ENCODE data around the gene ZNF146.

ZNF146 gene

DNA sequence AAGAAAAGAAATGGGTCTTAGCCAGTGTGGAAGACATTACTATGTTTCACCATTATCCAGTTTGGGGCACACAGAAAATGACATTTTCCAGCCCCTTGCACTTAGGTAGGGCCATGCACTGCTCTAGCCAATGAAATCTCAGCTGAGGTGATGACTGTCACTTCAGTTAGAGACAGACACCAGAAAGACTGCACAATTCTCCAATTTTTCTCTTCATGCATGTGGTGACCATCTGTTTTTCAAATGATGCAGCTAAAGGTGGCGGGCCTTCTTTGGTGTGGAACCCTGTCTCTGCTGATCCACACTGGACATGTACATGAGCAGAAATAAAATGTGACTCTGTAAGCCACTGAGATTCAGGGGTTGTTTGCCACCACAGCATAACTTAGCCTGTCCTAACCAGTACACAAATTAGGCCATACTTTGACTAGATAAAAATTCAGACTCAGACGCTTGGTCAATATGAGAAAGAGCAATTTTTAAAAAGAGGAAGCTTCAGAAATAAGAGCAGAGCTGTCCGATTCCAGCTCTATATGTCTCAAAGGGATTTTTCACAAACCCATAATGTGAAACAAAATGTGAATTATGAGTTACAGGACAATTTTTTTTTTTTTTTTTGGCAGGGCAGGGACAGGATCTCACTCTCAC, 7.2 kb upstream of the ZNF146 start:
- TF ChIP-seq ELF4 (IDR thresholded peaks at IDR 0.05) (no peak), BHLHE40 (IDR thresholded peaks at IDR 0.05; ENCODE audit: borderline replicate concordance) (no peak), ZNF384 (IDR thresholded peaks at IDR 0.05) (no peak), HDGF (IDR thresholded peaks at IDR 0.05; ENCODE audit: borderline replicate concordance) (no peak), SUZ12 (IDR thresholded peaks at IDR 0.05) (no peak)
- CTCF ChIA-PET, result interaction anchor here (0.6 to 1.0 kb wide), 3 partner anchors 18 to 1037 kb away, joined by 3 to 4 read pairs (median 4); no protein-coding TSS in a partner anchor
- POLR2A ChIA-PET, result interaction anchor here (0.6 kb wide), 1 partner anchor 93 kb away, joined by 4 read pairs; the partner anchor contains the start of genes POLR2I and TBCB
- DNase-seq (ENCODE audit: extremely low spot score), result no peak

DNA sequence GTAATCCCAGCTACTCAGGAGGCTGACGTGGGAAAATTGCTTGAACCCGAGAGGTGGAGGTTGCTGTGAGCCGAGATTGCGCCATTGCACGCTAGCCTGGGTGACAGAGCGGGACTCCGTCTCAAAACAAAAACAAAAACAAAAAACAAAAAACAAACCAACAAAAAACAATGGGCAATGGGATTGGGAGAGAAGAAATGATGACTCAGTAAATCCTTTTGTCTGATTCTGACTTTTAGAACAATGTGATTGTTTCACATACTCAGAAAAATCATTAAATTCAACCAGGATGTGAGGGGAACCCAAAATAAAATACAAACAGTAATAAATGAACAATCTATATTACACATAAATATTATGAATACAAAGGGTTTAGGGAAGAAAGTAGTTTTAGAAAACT, 5.5 kb upstream of the ZNF146 start:
- no peak for TF ChIP-seq HDGF (IDR thresholded peaks at IDR 0.05; ENCODE audit: borderline replicate concordance)
- no peak for TF ChIP-seq FOXM1 (IDR thresholded peaks at IDR 0.05; ENCODE audit: borderline replicate concordance)
- TF ChIP-seq L3MBTL2 (conservative IDR thresholded peaks at IDR 0.05), result no peak
- TF ChIP-seq, protein P1, sequence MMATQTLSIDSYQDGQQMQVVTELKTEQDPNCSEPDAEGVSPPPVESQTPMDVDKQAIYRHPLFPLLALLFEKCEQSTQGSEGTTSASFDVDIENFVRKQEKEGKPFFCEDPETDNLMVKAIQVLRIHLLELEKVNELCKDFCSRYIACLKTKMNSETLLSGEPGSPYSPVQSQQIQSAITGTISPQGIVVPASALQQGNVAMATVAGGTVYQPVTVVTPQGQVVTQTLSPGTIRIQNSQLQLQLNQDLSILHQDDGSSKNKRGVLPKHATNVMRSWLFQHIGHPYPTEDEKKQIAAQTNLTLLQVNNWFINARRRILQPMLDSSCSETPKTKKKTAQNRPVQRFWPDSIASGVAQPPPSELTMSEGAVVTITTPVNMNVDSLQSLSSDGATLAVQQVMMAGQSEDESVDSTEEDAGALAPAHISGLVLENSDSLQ (IDR thresholded peaks at IDR 0.05), result no peak
- no peak for TF ChIP-seq FOXA1 (IDR thresholded peaks at IDR 0.05)
- no peak for TF ChIP-seq CTBP1 (IDR thresholded peaks at IDR 0.05; ENCODE audit: borderline replicate concordance)
- TF ChIP-seq SP1 (IDR thresholded peaks at IDR 0.05), result no peak
- no peak for TF ChIP-seq SUZ12 (IDR thresholded peaks at IDR 0.05)
- no peak for TF ChIP-seq NFRKB (IDR thresholded peaks at IDR 0.05)
- no peak for TF ChIP-seq BHLHE40 (IDR thresholded peaks at IDR 0.05; ENCODE audit: borderline replicate concordance)
- TF ChIP-seq TARDBP (IDR thresholded peaks at IDR 0.05), result no peak
- no peak for TF ChIP-seq ZNF384 (IDR thresholded peaks at IDR 0.05)
- TF ChIP-seq LEF1 (IDR thresholded peaks at IDR 0.05; ENCODE audit: borderline replicate concordance), result no peak
- TF ChIP-seq ELF4 (IDR thresholded peaks at IDR 0.05), result no peak
- TF ChIP-seq ARNT (IDR thresholded peaks at IDR 0.05), result no peak
- TF ChIP-seq FOXK2 (IDR thresholded peaks at IDR 0.05), result no peak
- ChIA-PET POLR2A (no interaction called here), CTCF (no interaction called here)
- DNase-seq (ENCODE audit: extremely low spot score), result no peak

DNA sequence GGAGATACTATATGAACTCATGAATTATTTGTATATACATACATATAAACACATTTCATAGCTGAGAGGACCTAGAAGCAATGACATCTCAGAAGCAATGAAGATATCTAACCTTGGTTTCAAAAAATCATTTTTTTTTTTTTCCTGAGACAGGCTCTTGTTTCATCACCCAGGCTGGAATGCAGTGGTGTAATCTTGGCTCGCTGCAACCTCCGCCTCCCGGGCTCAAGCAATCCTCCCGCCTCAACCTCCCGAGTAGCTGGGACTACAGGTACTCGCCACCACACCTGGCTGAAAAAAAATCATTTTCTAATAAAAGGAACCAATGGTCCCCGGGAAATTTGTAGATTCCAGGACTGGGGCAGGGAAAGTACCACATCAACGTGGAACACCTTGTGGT, 4.4 kb upstream of the ZNF146 start:
- DNase-seq (ENCODE audit: extremely low spot score), result no peak
- ChIA-PET POLR2A (no interaction called here), CTCF (no interaction called here)
- TF ChIP-seq FOXM1 (IDR thresholded peaks at IDR 0.05; ENCODE audit: borderline replicate concordance) (no peak), L3MBTL2 (conservative IDR thresholded peaks at IDR 0.05) (no peak), NFRKB (IDR thresholded peaks at IDR 0.05) (no peak), SP1 (IDR thresholded peaks at IDR 0.05) (no peak), TARDBP (IDR thresholded peaks at IDR 0.05) (no peak), HDGF (IDR thresholded peaks at IDR 0.05; ENCODE audit: borderline replicate concordance) (no peak), FOXK2 (IDR thresholded peaks at IDR 0.05) (no peak), ELF4 (IDR thresholded peaks at IDR 0.05) (no peak), ARNT (IDR thresholded peaks at IDR 0.05) (no peak), FOXA1 (IDR thresholded peaks at IDR 0.05) (no peak), LEF1 (IDR thresholded peaks at IDR 0.05; ENCODE audit: borderline replicate concordance) (no peak)
- TF ChIP-seq, protein P1 (IDR thresholded peaks at IDR 0.05), result no peak

DNA sequence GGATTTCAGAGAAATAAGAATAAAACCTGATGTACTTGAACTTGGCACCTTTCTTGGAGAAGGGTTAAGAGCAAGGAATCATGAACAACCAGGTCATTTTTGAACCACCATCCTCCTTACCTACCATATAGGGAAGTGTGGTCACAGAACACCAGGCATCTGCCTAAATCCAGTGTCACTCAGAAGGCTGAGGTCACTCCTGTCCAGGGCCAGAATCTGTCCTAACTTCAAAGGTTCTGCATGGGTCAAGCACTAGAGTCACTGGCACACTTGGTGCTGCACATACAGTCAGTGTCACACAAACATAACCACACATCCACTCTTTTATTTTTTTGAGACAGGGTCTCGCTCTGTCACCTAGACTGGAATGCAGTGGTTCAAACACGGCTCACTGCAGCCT, 2.0 kb upstream of the ZNF146 start:
- CTCF ChIA-PET, result no interaction called here
- POLR2A ChIA-PET, result no interaction called here
- no peak for TF ChIP-seq FOXK2 (IDR thresholded peaks at IDR 0.05)

DNA sequence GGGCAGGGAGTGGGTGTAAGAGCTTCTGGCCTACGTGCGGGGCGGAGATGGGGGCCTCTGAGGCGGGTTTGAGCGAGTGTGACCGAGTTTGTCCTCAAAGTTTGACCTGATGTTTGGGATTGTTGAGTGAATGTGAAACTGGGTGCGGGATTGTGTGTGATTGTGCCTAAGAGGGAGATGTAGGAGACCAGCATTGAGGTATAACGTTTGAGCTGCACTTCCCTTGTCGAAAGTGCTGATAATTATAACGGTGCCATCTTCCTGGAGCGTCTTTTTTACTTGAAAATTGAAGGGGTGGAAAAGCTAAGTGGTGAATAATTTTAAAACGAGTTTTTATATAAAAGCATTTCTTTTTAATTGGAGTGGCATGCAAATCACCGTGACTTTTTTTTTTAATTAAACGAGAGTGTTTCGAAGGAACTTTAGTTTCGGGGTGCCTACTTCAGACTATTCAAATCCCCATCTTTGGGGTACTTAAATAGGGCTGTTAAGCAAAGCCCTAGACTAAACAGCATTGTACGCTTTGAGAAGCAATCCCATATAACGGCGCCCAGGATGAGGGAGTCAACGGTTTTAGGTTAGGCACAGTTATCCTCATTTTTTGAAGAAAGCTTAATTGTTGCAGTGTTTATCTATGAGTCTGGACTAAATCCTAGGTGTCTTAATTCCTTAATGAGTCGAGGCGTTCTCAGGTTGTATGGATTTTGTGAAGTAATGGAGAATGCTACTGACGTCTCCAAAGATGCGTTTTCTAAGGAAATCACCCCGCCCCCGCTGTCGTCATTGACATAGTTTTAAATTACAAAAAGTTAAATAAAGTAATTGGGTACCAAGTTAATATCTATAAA, 594 bp downstream of the ZNF146 start:
- ChIA-PET CTCF (interaction anchor here (0.6 kb wide), 1 partner anchor 23 kb away, joined by 3 read pairs; no protein-coding TSS in a partner anchor), POLR2A (interaction anchor here (0.9 to 1.9 kb wide), 9 partner anchors 9 to 1252 kb away, joined by 3 to 12 read pairs (median 4); partner anchors contain the start of genes CAPNS1, POLR2I, TBCB and ZNF345)
- DNase-seq (ENCODE audit: extremely low spot score), result no peak
- TF ChIP-seq FOXM1 (IDR thresholded peaks at IDR 0.05; ENCODE audit: borderline replicate concordance) (no peak), CTBP1 (IDR thresholded peaks at IDR 0.05; ENCODE audit: borderline replicate concordance) (no peak), ARNT (IDR thresholded peaks at IDR 0.05) (no peak), FOXA1 (IDR thresholded peaks at IDR 0.05) (no peak), L3MBTL2 (conservative IDR thresholded peaks at IDR 0.05) (peak; percentile 36; the same call in 1 of the 2 replicates), LEF1 (IDR thresholded peaks at IDR 0.05; ENCODE audit: borderline replicate concordance) (no peak), BHLHE40 (IDR thresholded peaks at IDR 0.05; ENCODE audit: borderline replicate concordance) (no peak), SUZ12 (IDR thresholded peaks at IDR 0.05) (no peak), NFRKB (IDR thresholded peaks at IDR 0.05) (peak; percentile 54; the same call in 1 of the 2 replicates)

More for the DNA sequence above, 2.0 kb upstream of the ZNF146 start:
- no peak for DNase-seq (ENCODE audit: extremely low spot score)

DNA sequence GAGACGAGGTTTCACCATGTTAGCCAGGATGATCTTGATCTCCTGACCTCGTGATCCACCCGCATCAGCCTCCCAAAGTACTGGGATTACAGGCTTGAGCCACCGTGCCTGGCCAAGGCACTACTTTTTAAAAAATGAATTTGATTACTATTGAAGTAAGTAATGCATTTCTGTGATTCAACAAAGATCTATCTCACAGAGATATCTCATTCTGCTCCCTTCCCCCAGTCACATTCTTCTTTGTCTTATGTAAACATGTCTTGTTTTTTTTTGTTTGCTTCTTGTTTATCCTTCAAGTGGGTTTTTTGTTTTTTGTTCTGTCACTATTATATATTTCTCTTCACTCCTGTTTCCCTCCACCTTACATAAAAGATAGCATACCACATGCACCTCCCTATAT, 6.6 kb downstream of the ZNF146 start:
- DNase-seq (ENCODE audit: extremely low spot score), result no peak
- POLR2A ChIA-PET, result no interaction called here
- no peak for TF ChIP-seq SP1 (IDR thresholded peaks at IDR 0.05)
- no peak for TF ChIP-seq ZNF384 (IDR thresholded peaks at IDR 0.05)
- TF ChIP-seq FOXA1 (IDR thresholded peaks at IDR 0.05), result no peak
- no peak for TF ChIP-seq FOXM1 (IDR thresholded peaks at IDR 0.05; ENCODE audit: borderline replicate concordance)
- no peak for TF ChIP-seq SUZ12 (IDR thresholded peaks at IDR 0.05)
- no peak for TF ChIP-seq L3MBTL2 (conservative IDR thresholded peaks at IDR 0.05)
- TF ChIP-seq HDGF (IDR thresholded peaks at IDR 0.05; ENCODE audit: borderline replicate concordance), result no peak
- TF ChIP-seq BHLHE40 (IDR thresholded peaks at IDR 0.05; ENCODE audit: borderline replicate concordance), result no peak
- no peak for TF ChIP-seq LEF1 (IDR thresholded peaks at IDR 0.05; ENCODE audit: borderline replicate concordance)
- no peak for TF ChIP-seq CTBP1 (IDR thresholded peaks at IDR 0.05; ENCODE audit: borderline replicate concordance)
- no peak for TF ChIP-seq TARDBP (IDR thresholded peaks at IDR 0.05)
- TF ChIP-seq NFRKB (IDR thresholded peaks at IDR 0.05), result no peak
- TF ChIP-seq, protein P1 (IDR thresholded peaks at IDR 0.05), result no peak
- TF ChIP-seq ELF4 (IDR thresholded peaks at IDR 0.05), result no peak
- no peak for TF ChIP-seq FOXK2 (IDR thresholded peaks at IDR 0.05)
- TF ChIP-seq ARNT (IDR thresholded peaks at IDR 0.05), result no peak
- CTCF ChIA-PET, result no interaction called here
